ENCODE measurements around the gene SPATA19. TPM values are rescaled to one million over a fixed set of nuclear protein-coding genes. Genes with fewer than 3 reads are reported as not detected.

Gene SPATA19
- polyA plus RNA-seq (2011; rRNA removed) = not detected in 2 replicates
- not detected in 2 replicates for polyA plus RNA-seq (2012; cell fraction: cytosol; rRNA removed)
- not detected in 2 replicates for polyA plus RNA-seq (2012; cell fraction: nucleus; rRNA removed)
- polyA plus RNA-seq (2017; fragmentation: RNase III; extraction: RNeasy Plus Mini Kit Qiagen cat#74134 plus additional on column Dnase treatment) = not detected in 3 replicates
- polyA minus RNA-seq (2011; rRNA and poly(A)+ RNA removed) = not detected in 2 replicates

- H3K4me2 ChIP-seq = no peak within 1 kb of the TSS
- TF ChIP-seq ZC3H11A (IDR thresholded peaks at IDR 0.05) = no peak
- TF ChIP-seq REST (IDR thresholded peaks at IDR 0.05) = no peak
- no peak for TF ChIP-seq PBX3 (IDR thresholded peaks at IDR 0.05)
- TF ChIP-seq FOSB (CRISPR knock-in tag; IDR thresholded peaks at IDR 0.05) = no peak
- no peak for TF ChIP-seq HMGXB4 (CRISPR knock-in tag; IDR thresholded peaks at IDR 0.05; ENCODE audit: borderline replicate concordance)
- TF ChIP-seq MAZ (IDR thresholded peaks at IDR 0.05; ENCODE audit: borderline replicate concordance, low read depth, low read length) = no peak
- no peak for TF ChIP-seq MAX (IDR thresholded peaks at IDR 0.05)
- no peak for TF ChIP-seq KDM1A (IDR thresholded peaks at IDR 0.05; ENCODE audit: low read depth)
- no peak for TF ChIP-seq CBX8 (IDR thresholded peaks at IDR 0.05)
- CTCF ChIA-PET = interaction anchor here (1.8 kb wide), 1 partner anchor 10 kb away, joined by 6 read pairs; no protein-coding TSS in a partner anchor
- no peak within 1 kb of the TSS for H3K4me3 ChIP-seq
- WGBS (ENCODE audit: missing lambda C conversion rate) = 0% methylated on average over 2 of the region's 2 CpGs
- H3K9me3 ChIP-seq = no peaks in the 10 kb centered on the region
- H3K4me1 ChIP-seq = no peaks in the 10 kb centered on the region
- FAIRE-seq (no peak), ATAC-seq (no peak), DNase-seq (ENCODE audit: low read depth in 1 of 2, low spot score in 1 of 2) (no peak)
- no peak within 1 kb of the TSS for H3K27ac ChIP-seq
- POLR2A ChIA-PET = no interaction called here
Observed at GRCh38 chr11:133845413-133845812, at the start of gene SPATA19. Gene SPATA19, minus strand, starts transcription at chr11:133845513. Its CDS starts 67 bp downstream, at chr11:133845446.

- Histone ChIP-seq H3K9me3 (no peaks in the 10 kb centered on the region), H3K4me2 (no peak overlapping the region), H3K27ac (no peak overlapping the region), H3K4me3 (no peak overlapping the region), H3K4me1 (no peaks in the 10 kb centered on the region)
- 61% methylated on average over 10 of the region's 10 CpGs for WGBS (ENCODE audit: missing lambda C conversion rate)
- ChIA-PET POLR2A (no interaction called here), CTCF (no interaction called here)
- TF ChIP-seq HOXB13 (CRISPR knock-in tag; IDR thresholded peaks at IDR 0.05; ENCODE audit: low read depth) (no peak), MAFK (IDR thresholded peaks at IDR 0.05; ENCODE audit: partially characterized antibody) (no peak), ATOH8 (CRISPR knock-in tag; IDR thresholded peaks at IDR 0.05; ENCODE audit: low read depth) (no peak), HDAC2 (IDR thresholded peaks at IDR 0.05) (no peak), MAX (IDR thresholded peaks at IDR 0.05) (no peak), PBX3 (IDR thresholded peaks at IDR 0.05) (no peak), NR3C1 (IDR thresholded peaks at IDR 0.05) (no peak), RCOR1 (IDR thresholded peaks at IDR 0.05; ENCODE audit: low read depth, low read length) (no peak), ZNF302 (CRISPR knock-in tag; IDR thresholded peaks at IDR 0.05) (no peak), ZFP36 (IDR thresholded peaks at IDR 0.05; ENCODE audit: borderline replicate concordance, partially characterized antibody) (no peak)
- FAIRE-seq = no peak
- no peak for DNase-seq (ENCODE audit: low read depth in 1 of 2, low spot score in 1 of 2)
- ATAC-seq = no peak
Observed at GRCh38 chr11:133895061-133895479, 49.8 kb upstream of the SPATA19 start.

Data from A549 (cell line).